Thoracic aorta (tissue), 2 donors: ENCODE measurements around the gene BRCC3. TPM values are rescaled to one million over a fixed set of nuclear protein-coding genes. Genes with fewer than 3 reads are reported as not detected.

Experiments
- ATAC-seq: fragments of 150-250 bp; one replicate; pipeline ENCODE4 v1.8.0; 2017; ENCODE audit warnings: low read depth; ENCODE audit not compliant: insufficient number of reproducible peaks, low FRiP score
- DNase-seq: peaks from one replicate; pipeline ENCODE4 v3.0.0-alpha.2; 2020; ENCODE audit warnings: low spot score
- H3K27ac ChIP-seq, 2 donors: fragments of 200-600 bp; sonication (generic); 1 replicate in 1 of 2; 2 replicates in 1 of 2; pipeline ENCODE4 v1.5.1; 2016; ENCODE audit warnings: mild to moderate bottlenecking in 2 of 2, moderate library complexity in 2 of 2
- H3K27me3 ChIP-seq: fragments of 200-600 bp; sonication (generic); replicated peaks from 2 replicates; pipeline ENCODE4 v1.6.0; 2016; ENCODE audit warnings: mild to moderate bottlenecking; ENCODE audit not compliant: insufficient read depth
- H3K36me3 ChIP-seq: fragments of 200-600 bp; sonication (generic); one replicate; pipeline ENCODE4 v1.5.1; 2016
- H3K4me1 ChIP-seq, 2 donors: fragments of 200-600 bp; sonication (generic); 1 replicate in 1 of 2; 2 replicates in 1 of 2; pipeline versions ENCODE4 v1.5.1 to v1.6.0; 2016; ENCODE audit warnings: low read depth in 2 of 2, mild to moderate bottlenecking in 1 of 2; ENCODE audit not compliant: control insufficient read depth in 1 of 2
- H3K4me3 ChIP-seq: fragments of 200-600 bp; sonication (generic); 2 replicates; pipeline ENCODE4 v1.5.1; 2016; ENCODE audit warnings: mild to moderate bottlenecking
- H3K9me3 ChIP-seq: fragments of 200-600 bp; sonication (generic); 2 replicates; pipeline ENCODE4 v1.5.1; 2016
- total RNA-seq, 2 donors: library from RNA; depleted of rRNA; stranded (reverse); fragments of >200 nt; gene quantifications; one replicate each; pipeline versions ENCODE4 v1.1.0 to v1.2.3, GENCODE V29; 2016
- TF ChIP-seq, protein P1 (sequence below): fragments of 200-600 bp; sonication (generic); IDR thresholded peaks from one replicate; pipeline ENCODE4 v1.5.1; 2019; ENCODE audit warnings: antibody characterized with exemption

The BRCC3 gene
- total RNA-seq, 2 donors from 2014 or later = 6.2 to 14.2 TPM

DNA sequence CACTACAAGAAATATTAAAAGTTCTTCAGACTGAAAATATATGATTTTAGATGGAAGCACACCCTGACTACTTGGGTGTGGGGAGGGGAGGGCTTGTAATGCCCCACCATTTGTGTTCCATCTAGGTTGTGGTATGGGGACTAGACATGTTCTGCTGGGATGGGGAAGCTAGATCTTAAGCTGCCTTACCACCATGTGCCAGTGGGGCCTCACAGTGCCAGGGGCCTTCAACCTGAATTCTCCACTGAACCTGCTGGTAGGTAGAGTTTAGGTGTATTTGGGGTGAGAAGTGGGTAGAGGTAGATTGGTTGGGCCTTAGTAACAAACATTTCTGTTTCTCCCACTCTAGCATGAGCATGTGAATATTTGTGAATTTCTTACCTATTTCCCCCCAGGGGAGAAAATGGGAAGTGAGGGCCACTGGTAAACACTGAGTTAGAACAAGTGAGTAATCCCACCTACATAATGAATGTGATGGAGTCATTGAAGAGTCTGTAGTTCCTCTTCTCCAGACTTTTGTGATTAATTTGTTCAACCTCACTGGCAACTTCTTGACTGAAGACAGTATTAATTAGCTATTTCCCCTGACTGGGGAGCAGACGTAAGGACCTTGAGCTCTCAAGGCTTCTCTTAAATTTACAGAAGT, 44.0 kb downstream of the BRCC3 start:
- Histone ChIP-seq H3K9me3 (no peaks in the 10 kb centered on the region), H3K36me3 (no peaks in the 10 kb centered on the region), H3K27me3 (no peaks in the 10 kb centered on the region), H3K4me3 (no peak overlapping the region), H3K4me1 (no peaks in the 10 kb centered on the region), H3K27ac (no peak overlapping the region)
- ATAC-seq (no peak), DNase-seq (no peak)
- TF ChIP-seq, protein P1, sequence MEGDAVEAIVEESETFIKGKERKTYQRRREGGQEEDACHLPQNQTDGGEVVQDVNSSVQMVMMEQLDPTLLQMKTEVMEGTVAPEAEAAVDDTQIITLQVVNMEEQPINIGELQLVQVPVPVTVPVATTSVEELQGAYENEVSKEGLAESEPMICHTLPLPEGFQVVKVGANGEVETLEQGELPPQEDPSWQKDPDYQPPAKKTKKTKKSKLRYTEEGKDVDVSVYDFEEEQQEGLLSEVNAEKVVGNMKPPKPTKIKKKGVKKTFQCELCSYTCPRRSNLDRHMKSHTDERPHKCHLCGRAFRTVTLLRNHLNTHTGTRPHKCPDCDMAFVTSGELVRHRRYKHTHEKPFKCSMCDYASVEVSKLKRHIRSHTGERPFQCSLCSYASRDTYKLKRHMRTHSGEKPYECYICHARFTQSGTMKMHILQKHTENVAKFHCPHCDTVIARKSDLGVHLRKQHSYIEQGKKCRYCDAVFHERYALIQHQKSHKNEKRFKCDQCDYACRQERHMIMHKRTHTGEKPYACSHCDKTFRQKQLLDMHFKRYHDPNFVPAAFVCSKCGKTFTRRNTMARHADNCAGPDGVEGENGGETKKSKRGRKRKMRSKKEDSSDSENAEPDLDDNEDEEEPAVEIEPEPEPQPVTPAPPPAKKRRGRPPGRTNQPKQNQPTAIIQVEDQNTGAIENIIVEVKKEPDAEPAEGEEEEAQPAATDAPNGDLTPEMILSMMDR = no peak

- Histone ChIP-seq H3K4me3 (no peak overlapping the region), H3K36me3 (no peaks in the 10 kb centered on the region), H3K27me3 (no peaks in the 10 kb centered on the region), H3K4me1 (no peaks in the 10 kb centered on the region), H3K27ac (no peak overlapping the region), H3K9me3 (no peaks in the 10 kb centered on the region)
- ATAC-seq (no peak), DNase-seq (no peak)
- TF ChIP-seq, protein P1 = no peak
These were observed 56.2 kb downstream of the BRCC3 start for GRCh38 chrX:155127465-155127864.

DNA sequence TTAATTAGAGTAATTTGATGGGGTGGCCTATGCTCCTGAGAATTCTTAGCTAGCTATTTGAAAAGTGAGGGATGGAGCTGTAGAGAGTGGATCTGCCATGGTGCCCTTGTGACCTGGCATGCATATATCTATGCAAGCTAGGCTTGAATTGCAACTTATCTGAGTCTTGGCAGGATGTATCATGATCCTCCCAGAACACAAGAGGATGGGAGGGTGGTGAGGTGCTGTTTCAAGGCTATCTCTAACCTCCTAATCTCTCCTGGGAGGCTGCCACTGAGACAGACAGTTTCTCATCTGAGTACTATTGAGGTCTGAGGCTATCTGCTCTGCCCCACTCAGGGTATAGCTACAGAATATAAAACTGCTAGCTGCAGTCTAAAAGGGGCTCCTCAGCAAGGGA, 56.6 kb downstream of the BRCC3 start:
- no peak for ATAC-seq
- Histone ChIP-seq H3K27ac (no peak overlapping the region), H3K36me3 (no peaks in the 10 kb centered on the region), H3K27me3 (no peaks in the 10 kb centered on the region), H3K9me3 (no peaks in the 10 kb centered on the region), H3K4me3 (no peak overlapping the region), H3K4me1 (no peaks in the 10 kb centered on the region)
- DNase-seq = no peak
- TF ChIP-seq, protein P1 = no peak

GRCh38 chrX:155132110-155132509, 60.8 kb downstream of the BRCC3 start:
- H3K4me3 ChIP-seq = no peak overlapping the region

DNA sequence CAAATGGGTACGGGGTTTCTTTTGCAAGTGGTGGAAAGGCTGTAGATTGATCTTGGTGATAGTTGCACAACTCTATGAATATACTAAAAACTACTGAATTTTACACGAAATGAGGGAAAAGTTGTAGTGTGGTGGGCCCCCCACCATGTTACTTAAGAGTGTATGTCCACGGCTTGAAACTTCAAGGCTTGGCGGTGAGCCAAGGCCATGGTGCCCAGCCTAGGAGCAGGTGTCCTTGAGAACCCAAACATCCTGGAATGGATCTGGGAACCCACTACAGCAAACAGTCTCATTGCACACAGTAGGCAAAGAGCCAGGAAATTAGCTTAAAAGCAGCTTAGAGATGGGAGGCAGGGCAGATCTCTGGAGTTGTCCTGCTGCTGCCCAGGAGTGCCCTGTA, 62.9 kb downstream of the BRCC3 start:
- no peaks in the 10 kb centered on the region for H3K4me1 ChIP-seq
- TF ChIP-seq, protein P1 = no peak
- H3K27me3 ChIP-seq = no peaks in the 10 kb centered on the region
- DNase-seq (no peak), ATAC-seq (no peak)
- H3K9me3 ChIP-seq = no peaks in the 10 kb centered on the region
- H3K27ac ChIP-seq = no peak overlapping the region
- H3K4me3 ChIP-seq = no peak overlapping the region
- no peaks in the 10 kb centered on the region for H3K36me3 ChIP-seq

More at GRCh38 chrX:155132110-155132509, 60.8 kb downstream of the BRCC3 start:
- no peaks in the 10 kb centered on the region for H3K27me3 ChIP-seq
- no peaks in the 10 kb centered on the region for H3K4me1 ChIP-seq
- H3K27ac ChIP-seq = no peak overlapping the region
- H3K36me3 ChIP-seq = no peaks in the 10 kb centered on the region
- ATAC-seq = no peak
- no peak for DNase-seq
- no peaks in the 10 kb centered on the region for H3K9me3 ChIP-seq
- TF ChIP-seq, protein P1 = no peak
